Measurements from ENCODE around the gene UPK2. TPM values are rescaled to one million over a fixed set of nuclear protein-coding genes. Genes with fewer than 3 reads are reported as not detected.
"Not testable (repeated sequence)": the region's sequence is repeated elsewhere in the genome, so short reads cannot be mapped to it uniquely, and the experiment has no call there.

Gene UPK2
- total and polyA plus RNA-seq, 10 of the 15 experiments (the other 5 are each of a cell fraction or from before 2014, with no cell fraction given): 0.07 to 1.0 (median 0.31) TPM; not detected in 7

- TF ChIP-seq ZNF592 (IDR thresholded peaks at IDR 0.05): no peak
- TF ChIP-seq BCLAF1 (IDR thresholded peaks at IDR 0.05): no peak
Measured at GRCh38 chr11:118961591-118961990, 5.5 kb downstream of the UPK2 start (continued).

- BruUV-seq (replicated peaks); POLR2A ChIA-PET; in situ Hi-C loops (cut with MboI); DNase-seq (ENCODE audit: low read depth, low spot score); H3K4me2 ChIP-seq (ENCODE audit: control insufficient read depth, insufficient read depth); SMC1A ChIA-PET (ENCODE audit: uncharacterized antibody, unreplicated experiment); H3K36me3 ChIP-seq (ENCODE audit: control insufficient read depth in 2 of 2, insufficient read depth in 2 of 2, low read length in 1 of 2); ATAC-seq; H3K4me3 ChIP-seq; H3K27ac ChIP-seq (ENCODE audit: control insufficient read depth, insufficient read depth); H3K4me1 ChIP-seq (ENCODE audit: control insufficient read depth, insufficient read depth, low read length); H3K27me3 ChIP-seq (replicated peaks in 1 of 2; ENCODE audit: control insufficient read depth in 2 of 2, insufficient read depth in 2 of 2, low read length in 1 of 2); FAIRE-seq; H2AFZ ChIP-seq (ENCODE audit: control insufficient read depth, low read depth, low read length); H3K79me2 ChIP-seq (ENCODE audit: control insufficient read depth, insufficient read depth, low read length); CTCF ChIA-PET; H3K9me3 ChIP-seq (replicated peaks; ENCODE audit: control insufficient read depth, insufficient read depth, low read length); RAD21 ChIA-PET (ENCODE audit: unreplicated experiment); H4K20me1 ChIP-seq (ENCODE audit: control insufficient read depth, insufficient read depth); intact Hi-C loops (cut with micrococcal nuclease; ENCODE audit: unreplicated experiment); H3K9ac ChIP-seq (ENCODE audit: control insufficient read depth, insufficient read depth, low read length): not testable (repeated sequence)
- 54% methylated on average over 2 of the region's 2 CpGs for WGBS (ENCODE audit: insufficient coverage, insufficient replicate concordance, low lambda C conversion rate, missing lambda C conversion rate)
Measured at GRCh38 chr11:118969508-118969907, 13.4 kb downstream of the UPK2 start.
